T-cell (primary cell): ENCODE results near the gene RIN3. TPM values are rescaled to one million over a fixed set of nuclear protein-coding genes. Genes with fewer than 3 reads are reported as not detected.

ENCODE experiments used
- ATAC-seq, 4 experiments: fragments of 200-7000 bp in 3 of 4; fragments of 150-1000 bp in 1 of 4; cut with Tn5 transposase; replicated peaks in 1 of 4; 1 replicate in 3 of 4; 2 replicates in 1 of 4; pipeline ENCODE4 v1.10.0; 2021; ENCODE audit warnings: moderate library complexity in 3 of 4, mild to moderate bottlenecking in 2 of 4, moderate number of reproducible peaks in 1 of 4
- CTCF ChIA-PET, 2 donors: fragments of 300-600 bp; sonication (Branson Sonifier 250); formaldehyde crosslinking; loops; one replicate each; lab custom pipeline; 2022; ENCODE audit warnings: antibody characterized with exemption in 2 of 2; lab: Charles Lee
- POLR2A ChIA-PET, 2 donors: fragments of 300-600 bp; sonication (Branson Sonifier 250); formaldehyde crosslinking; loops; one replicate each; lab custom pipeline; 2022; ENCODE audit warnings: antibody characterized with exemption in 2 of 2; lab: Charles Lee
- DNase-seq, 35 experiments: peaks; one replicate each; pipeline versions ENCODE4 v3.0.0 to v3.0.0-alpha.2; 2013 to 2023
- H3K27ac ChIP-seq: one replicate; pipeline ENCODE4 v1.5.1; 2013; ENCODE audit warnings: low read length
- H3K27me3 ChIP-seq, 2 experiments: replicated peaks in 1 of 2; 1 replicate in 1 of 2; 2 replicates in 1 of 2; pipeline versions ENCODE4 v1.6.1 to v1.7.0; 2013; ENCODE audit warnings: low read length in 1 of 2, mixed read lengths in 1 of 2; ENCODE audit not compliant: control insufficient read depth in 2 of 2, insufficient read depth in 2 of 2; ENCODE audit errors: extremely low read depth in 1 of 2
- H3K36me3 ChIP-seq, 2 donors: 1 replicate in 1 of 2; 2 replicates in 1 of 2; pipeline versions ENCODE4 v1.6.1 to v1.7.0; 2013; ENCODE audit warnings: low read length in 1 of 2; ENCODE audit not compliant: control insufficient read depth in 2 of 2, insufficient read depth in 1 of 2; ENCODE audit errors: extremely low read depth in 1 of 2
- H3K4me1 ChIP-seq, 2 experiments: 1 replicate in 1 of 2; 2 replicates in 1 of 2; pipeline versions ENCODE4 v1.6.1 to v1.7.0; 2013; ENCODE audit warnings: low read length in 2 of 2, mixed read lengths in 1 of 2; ENCODE audit not compliant: insufficient read depth in 2 of 2, control insufficient read depth in 1 of 2; ENCODE audit errors: extremely low read depth in 1 of 2
- H3K4me3 ChIP-seq, 2 donors: 1 replicate in 1 of 2; 2 replicates in 1 of 2; pipeline versions ENCODE4 v1.5.1 to v1.7.0; 2013; ENCODE audit warnings: mild to moderate bottlenecking in 2 of 2, low read length in 1 of 2, moderate library complexity in 1 of 2; ENCODE audit not compliant: control insufficient read depth in 1 of 2; ENCODE audit errors: extremely low read depth in 1 of 2
- H3K9me3 ChIP-seq: 2 replicates; pipeline ENCODE4 v1.7.0; 2013
- H3K27ac Mint-ChIP-seq, 2 donors: one replicate each; pipeline ENCODE4 v1.8.0; 2020 to 2021; ENCODE audit warnings: mild to moderate bottlenecking in 2 of 2, mixed read lengths in 2 of 2
- H3K27me3 Mint-ChIP-seq, 2 donors: one replicate each; pipeline ENCODE4 v1.8.0; 2021 to 2022; ENCODE audit warnings: mixed read lengths in 2 of 2
- H3K36me3 Mint-ChIP-seq: one replicate; pipeline ENCODE4 v1.8.0; 2021; ENCODE audit warnings: mixed read lengths
- H3K4me1 Mint-ChIP-seq, 3 donors: one replicate each; pipeline ENCODE4 v1.8.0; 2020 to 2022; ENCODE audit warnings: mixed read lengths in 3 of 3, mild to moderate bottlenecking in 1 of 3
- H3K4me3 Mint-ChIP-seq, 3 donors: one replicate each; pipeline ENCODE4 v1.8.0; 2020 to 2022; ENCODE audit warnings: mild to moderate bottlenecking in 3 of 3, mixed read lengths in 3 of 3, moderate library complexity in 3 of 3
- H3K9me3 Mint-ChIP-seq, 3 donors: one replicate each; pipeline ENCODE4 v1.8.0; 2020 to 2022; ENCODE audit warnings: mixed read lengths in 3 of 3
- WGBS: methylation state at CpG from one replicate; pipeline ENCODE4 v1.1.5; 2013; ENCODE audit warnings: missing lambda C conversion rate; ENCODE audit not compliant: insufficient coverage; 5-methylcytosine and 5-hydroxymethylcytosine counted together
- total RNA-seq, 35 experiments: library from RNA in 6 of 35; stranded (reverse) in 6 of 35; fragments of 120-200 nt in 1 of 35; gene quantifications; one replicate each; pipeline versions ENCODE4 v1.2.1 to v1.2.4 and lab custom pipeline; 2013 to 2026

Gene RIN3
- total RNA-seq, 5 donors from 2014 or later (not counting 1 experiment from before 2014, with no cell fraction given): 89.9 to 107 (median 97.0) TPM

- DNase-seq: no peak
- ChIA-PET POLR2A (no interaction called here), CTCF (no interaction called here)
- Histone ChIP-seq H3K36me3 (no peaks in the 10 kb centered on the region), H3K4me3 (no peak overlapping the region), H3K4me1 (no peaks in the 10 kb centered on the region), H3K27me3 (peaks cover 0 to 18% of the 10 kb centered on the region in 2 experiments), H3K27ac (no peak overlapping the region), H3K9me3 (no peaks in the 10 kb centered on the region)
- Mint-ChIP-seq H3K36me3 (no peaks in the 10 kb centered on the region), H3K9me3 (peaks cover 0 to 4% (median 3%) of the 10 kb centered on the region in 3 donors), H3K4me1 (no peaks in the 10 kb centered on the region), H3K27ac (no peak overlapping the region), H3K27me3 (peaks cover 6 to 8% of the 10 kb centered on the region in 2 donors), H3K4me3 (no peak overlapping the region)
- no peak for ATAC-seq
- 55% methylated on average over 3 of the region's 7 CpGs for WGBS
Measured at GRCh38 chr14:92484132-92484823, 29.3 kb upstream of the RIN3 start.

GRCh38 chr14:92486881-92487280, 26.7 kb upstream of the RIN3 start:
- Mint-ChIP-seq H3K4me1 (no peaks in the 10 kb centered on the region), H3K9me3 (no peaks in the 10 kb centered on the region), H3K4me3 (no peak overlapping the region), H3K36me3 (no peaks in the 10 kb centered on the region), H3K27ac (no peak overlapping the region), H3K27me3 (peaks cover 4 to 6% of the 10 kb centered on the region in 2 donors)
- no peak for ATAC-seq
- Histone ChIP-seq H3K4me1 (no peaks in the 10 kb centered on the region), H3K4me3 (no peak overlapping the region), H3K27me3 (peaks cover 0 to 20% of the 10 kb centered on the region in 2 experiments), H3K27ac (no peak overlapping the region), H3K9me3 (no peaks in the 10 kb centered on the region), H3K36me3 (no peaks in the 10 kb centered on the region)
- CTCF ChIA-PET: no interaction called here
- POLR2A ChIA-PET: no interaction called here
- 76% methylated on average over 2 of the region's 4 CpGs for WGBS
- DNase-seq: no peak

GRCh38 chr14:92487513-92488133, 26.0 kb upstream of the RIN3 start:
- no peak for DNase-seq
- Histone ChIP-seq H3K27me3 (peaks cover 0 to 20% of the 10 kb centered on the region in 2 experiments), H3K27ac (no peak overlapping the region), H3K4me1 (no peaks in the 10 kb centered on the region), H3K4me3 (no peak overlapping the region), H3K9me3 (no peaks in the 10 kb centered on the region), H3K36me3 (no peaks in the 10 kb centered on the region)
- H3K27me3 Mint-ChIP-seq: peaks cover 4 to 6% of the 10 kb centered on the region in 2 donors
- H3K36me3 Mint-ChIP-seq: no peaks in the 10 kb centered on the region
- no peak overlapping the region for H3K27ac Mint-ChIP-seq
- ChIA-PET POLR2A (interaction anchor here in 1 of 2 donors (0.7 kb wide), 1 partner anchor 8 kb away, joined by 3 read pairs; no protein-coding TSS in a partner anchor), CTCF (interaction anchor here in 1 of 2 donors (0.7 kb wide), 1 partner anchor 21 kb away, joined by 3 read pairs; no protein-coding TSS in a partner anchor)
- WGBS: 83% methylated on average over 4 of the region's 10 CpGs
- no peaks in the 10 kb centered on the region for H3K4me1 Mint-ChIP-seq
- no peaks in the 10 kb centered on the region for H3K9me3 Mint-ChIP-seq
- no peak overlapping the region for H3K4me3 Mint-ChIP-seq
- ATAC-seq: no peak

GRCh38 chr14:92489394-92490238, 24.0 kb upstream of the RIN3 start:
- Mint-ChIP-seq H3K4me1 (no peaks in the 10 kb centered on the region), H3K9me3 (no peaks in the 10 kb centered on the region), H3K27ac (no peak overlapping the region), H3K27me3 (no peaks in the 10 kb centered on the region), H3K36me3 (no peaks in the 10 kb centered on the region), H3K4me3 (no peak overlapping the region)
- ATAC-seq (no peak), DNase-seq (no peak)
- ChIA-PET CTCF (interaction anchor here in 1 of 2 donors (0.5 kb wide), 1 partner anchor 293 kb away, joined by 3 read pairs; no protein-coding TSS in a partner anchor), POLR2A (interaction anchor here in 1 of 2 donors (0.6 kb wide), 1 partner anchor 80 kb away, joined by 3 read pairs; no protein-coding TSS in a partner anchor)
- Histone ChIP-seq H3K36me3 (no peaks in the 10 kb centered on the region), H3K27me3 (peaks cover 0 to 12% of the 10 kb centered on the region in 2 experiments), H3K4me1 (peaks cover 0 to 2% of the 10 kb centered on the region in 2 experiments), H3K4me3 (no peak overlapping the region), H3K27ac (no peak overlapping the region), H3K9me3 (no peaks in the 10 kb centered on the region)
- 89% methylated on average over 20 of the region's 21 CpGs for WGBS

GRCh38 chr14:92490239-92490959, 23.2 kb upstream of the RIN3 start:
- Histone ChIP-seq H3K27me3 (peaks cover 0 to 12% of the 10 kb centered on the region in 2 experiments), H3K4me1 (peaks cover 0 to 2% of the 10 kb centered on the region in 2 experiments), H3K9me3 (no peaks in the 10 kb centered on the region), H3K4me3 (no peak overlapping the region), H3K36me3 (no peaks in the 10 kb centered on the region), H3K27ac (no peak overlapping the region)
- ChIA-PET CTCF (no interaction called here), POLR2A (no interaction called here)
- Mint-ChIP-seq H3K27ac (no peak overlapping the region), H3K4me1 (no peaks in the 10 kb centered on the region), H3K27me3 (no peaks in the 10 kb centered on the region), H3K4me3 (no peak overlapping the region), H3K36me3 (no peaks in the 10 kb centered on the region), H3K9me3 (no peaks in the 10 kb centered on the region)
- DNase-seq (no peak), ATAC-seq (no peak)
- 85% methylated on average over 14 of the region's 17 CpGs for WGBS
